LHCN-M2 (cell line): ENCODE data around the gene AARS2. TPM values are rescaled to one million over a fixed set of nuclear protein-coding genes. Genes with fewer than 3 reads are reported as not detected.
A peak's percentile ranks its signal among the peaks of the same experiment; 100 is the strongest.

Experiments used
- DNase-seq: peaks from one replicate; pipeline ENCODE4 v3.0.0-alpha.2; 2012; ENCODE audit warnings: low read depth
- total RNA-seq: library from RNA; depleted of rRNA; stranded (reverse); fragments of >200 nt; gene quantifications from 2 replicates; pipeline ENCODE4 v1.2.3, GENCODE V29; 2014

AARS2 gene
- total RNA-seq, 1 experiment from 2014 or later, result 17.1 TPM

DNA sequence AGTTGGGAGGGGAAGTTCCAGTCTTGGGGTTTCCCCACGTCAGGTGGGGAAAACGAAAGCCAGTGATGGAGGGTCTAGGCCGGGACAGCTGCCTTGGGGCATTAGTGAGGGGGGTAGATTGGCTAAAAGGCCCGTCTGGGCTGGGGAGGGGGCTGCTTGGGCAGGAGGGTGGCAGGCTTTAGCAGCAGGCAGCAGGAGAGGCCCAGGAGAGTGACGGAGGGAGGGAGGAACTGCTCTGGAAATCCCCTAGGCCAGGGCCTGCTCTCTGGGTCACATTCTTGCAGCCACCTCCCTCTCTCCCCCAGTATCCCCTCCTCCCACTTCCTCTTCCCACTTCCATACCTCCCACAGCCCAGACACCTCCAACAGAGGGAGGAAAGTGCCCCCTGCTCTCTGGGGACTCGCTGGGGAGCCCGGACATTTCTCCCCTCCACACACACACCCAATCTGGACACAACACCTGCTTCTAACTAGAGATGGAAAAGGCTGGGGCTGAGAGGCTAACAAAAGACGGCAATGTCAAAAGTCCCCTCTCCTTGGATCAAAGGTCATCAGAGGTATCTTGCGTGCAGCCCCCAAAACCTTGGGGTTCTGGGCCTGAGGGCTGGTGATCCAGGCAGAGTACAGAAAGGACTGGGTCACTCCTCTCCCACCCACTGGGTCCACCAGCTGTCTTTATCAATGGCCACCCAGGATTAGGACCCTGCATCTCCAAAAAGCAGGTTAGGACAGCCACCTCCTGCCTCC lies 49.6 kb downstream of the AARS2 start:
- DNase-seq, result no peak

DNA sequence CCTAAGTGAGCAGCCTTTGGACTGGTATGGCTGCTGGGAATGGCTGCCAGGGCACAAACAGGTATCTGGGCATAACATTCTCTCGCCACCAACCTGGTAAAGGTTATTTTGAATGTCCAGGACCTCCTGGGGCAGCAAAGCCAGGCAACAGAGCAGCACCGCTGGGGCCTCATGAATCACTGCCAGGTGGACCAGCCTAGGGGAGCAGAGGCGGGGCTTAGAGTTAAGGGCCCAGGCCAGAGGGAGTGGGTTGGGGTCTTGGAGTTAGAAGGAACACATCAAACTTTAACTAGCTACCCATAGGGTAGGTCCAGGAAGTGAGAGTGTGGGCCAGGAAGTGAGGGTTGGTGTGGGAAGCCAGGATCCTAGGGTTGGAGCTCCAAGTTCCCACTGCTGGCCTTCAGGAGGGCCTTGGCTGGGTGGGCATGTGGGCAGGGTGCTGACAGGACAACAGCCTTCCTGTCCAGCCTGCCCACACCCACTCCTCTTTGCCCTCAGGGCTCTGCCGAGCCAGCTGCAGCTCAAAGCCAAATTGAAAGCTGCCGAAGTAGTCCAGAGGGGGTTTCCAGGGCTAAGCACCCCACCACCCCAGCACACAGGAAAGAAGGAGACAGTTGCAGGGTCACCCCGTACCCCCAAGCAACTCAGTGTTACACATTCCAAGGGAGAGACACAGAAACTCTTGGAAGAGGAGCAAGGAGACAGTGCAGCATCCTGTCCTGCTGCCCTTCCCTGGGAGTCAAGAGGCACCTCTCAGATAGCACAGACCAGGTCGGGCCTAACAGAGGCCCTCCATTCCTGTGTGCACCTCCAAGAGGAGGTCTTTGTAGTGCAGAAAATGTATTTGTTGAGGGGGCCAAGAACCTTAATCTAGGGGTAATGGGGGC lies 50.4 kb downstream of the AARS2 start:
- DNase-seq, result no peak

DNA sequence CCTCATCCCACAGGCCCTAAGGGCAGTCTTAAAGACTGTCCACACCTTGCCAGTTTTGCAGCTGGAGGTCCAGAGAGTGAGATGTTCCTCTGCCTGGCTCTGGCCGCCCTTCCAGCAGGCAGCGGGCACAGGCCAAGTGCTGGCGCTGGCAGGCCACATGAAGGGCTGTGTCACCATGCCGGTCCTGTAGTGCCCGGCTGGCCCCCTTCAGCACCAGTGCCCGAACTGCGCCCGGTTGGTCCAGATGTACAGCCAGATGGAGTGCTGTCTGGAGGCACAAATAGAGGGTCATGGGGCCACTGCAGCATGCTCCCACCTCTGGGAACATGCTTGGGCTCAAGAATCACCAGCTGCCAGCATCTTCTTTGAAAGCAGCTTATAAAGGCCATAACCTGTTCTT lies 51.6 kb downstream of the AARS2 start:
- no peak for DNase-seq

DNA sequence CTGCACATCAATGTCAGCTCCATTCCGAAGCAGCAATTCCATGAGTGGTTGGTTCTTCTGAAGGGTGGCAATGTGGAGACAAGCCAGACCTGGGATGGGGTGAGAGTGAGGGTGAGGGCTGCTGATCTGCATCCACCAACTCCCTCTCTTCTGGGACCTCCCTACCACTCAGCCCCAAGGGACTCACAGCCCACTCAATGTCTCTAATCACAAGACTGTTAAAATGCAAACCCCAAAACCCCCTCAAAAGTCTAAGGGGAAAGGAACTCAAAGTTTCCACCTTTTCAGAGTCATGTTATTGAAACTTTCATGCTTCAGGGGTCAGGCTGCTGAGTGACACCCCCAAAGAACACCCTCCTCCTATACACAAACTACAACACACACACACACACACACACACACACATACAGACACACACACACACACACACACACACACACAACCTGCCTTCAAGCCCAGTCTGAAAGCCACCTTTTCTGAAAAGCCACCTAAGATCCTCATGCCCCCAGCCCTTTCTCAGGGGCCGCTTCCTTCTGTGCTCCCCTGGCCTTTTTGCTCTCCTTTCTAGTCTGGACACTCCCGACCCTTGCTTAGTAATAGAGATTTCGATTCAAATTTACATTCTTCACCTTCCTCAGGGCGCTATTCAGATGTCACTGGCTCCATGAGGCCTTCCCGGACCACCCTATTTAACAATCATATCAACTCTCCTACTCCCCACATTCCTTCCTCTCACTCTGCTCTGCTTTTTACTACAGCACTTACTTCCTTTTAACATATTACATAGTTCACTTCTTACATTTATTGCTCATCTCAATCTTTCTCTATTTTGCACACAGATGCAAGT lies 52.5 kb downstream of the AARS2 start:
- DNase-seq, result no peak

DNA sequence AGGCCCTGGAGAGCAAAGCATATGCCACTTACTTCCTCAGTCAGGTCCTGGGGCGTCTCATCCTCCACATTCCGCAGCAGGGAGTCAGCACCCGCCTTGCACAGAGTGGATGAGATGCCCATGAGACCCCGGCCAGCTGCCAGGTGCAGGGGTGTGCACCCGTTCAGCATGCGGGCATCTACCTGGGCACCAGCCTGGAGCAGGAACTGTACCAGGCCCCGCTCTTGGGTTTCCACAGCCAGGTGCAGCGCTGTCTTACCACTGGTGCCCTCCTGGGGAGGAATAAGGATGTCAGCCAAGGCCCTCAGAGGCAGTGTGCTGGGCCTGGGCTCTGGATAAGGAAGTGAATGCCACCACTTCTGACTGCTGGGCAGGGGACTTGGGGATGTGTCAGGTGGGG lies 53.1 kb downstream of the AARS2 start:
- no peak for DNase-seq

DNA sequence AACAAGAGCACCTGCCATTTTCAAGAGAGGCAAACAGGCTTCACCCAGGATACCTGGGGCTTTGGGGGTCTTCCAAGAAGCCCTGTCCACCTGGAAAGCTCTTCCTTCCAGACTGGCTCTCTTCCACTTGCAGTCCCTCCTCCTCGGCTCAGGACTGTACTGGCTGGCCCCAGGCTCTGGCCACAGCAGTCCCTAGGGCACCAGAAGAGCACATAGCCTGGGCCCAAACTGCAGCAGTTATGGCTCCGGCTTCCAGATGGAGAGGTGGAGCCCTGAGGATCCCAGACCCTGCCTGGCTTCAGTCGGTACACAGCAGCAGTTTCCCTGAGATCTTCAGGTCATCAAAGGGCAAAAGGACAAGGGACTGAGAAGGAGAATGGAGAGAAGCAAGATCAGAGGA lies 54.2 kb downstream of the AARS2 start:
- no peak for DNase-seq

DNA sequence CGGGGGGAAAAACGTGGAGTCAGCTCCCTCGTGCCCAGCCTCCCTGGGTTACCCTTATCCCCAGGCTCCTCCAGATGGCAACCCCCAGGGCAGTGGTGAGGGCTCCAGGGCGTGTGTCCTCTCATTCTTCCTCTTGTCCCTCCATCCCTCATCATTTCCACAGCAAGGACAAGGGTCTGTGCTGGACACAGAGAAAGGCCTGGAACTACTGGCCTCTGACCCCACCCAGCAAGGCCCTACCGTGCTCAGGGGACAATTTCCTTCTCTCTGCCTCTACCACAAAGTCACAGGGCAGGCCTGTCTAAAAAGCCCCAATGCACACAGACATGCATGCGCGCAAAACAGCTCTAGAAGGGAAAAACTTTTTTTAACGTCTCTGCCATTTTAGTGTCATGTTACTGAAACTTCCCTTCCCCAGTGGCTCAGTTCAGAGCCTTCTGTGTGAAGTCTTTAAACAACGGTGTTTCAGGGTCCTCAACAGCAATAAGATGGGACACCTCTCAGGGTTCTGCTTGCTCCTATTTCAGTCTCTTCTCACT lies 54.8 kb downstream of the AARS2 start:
- DNase-seq, result no peak

DNA sequence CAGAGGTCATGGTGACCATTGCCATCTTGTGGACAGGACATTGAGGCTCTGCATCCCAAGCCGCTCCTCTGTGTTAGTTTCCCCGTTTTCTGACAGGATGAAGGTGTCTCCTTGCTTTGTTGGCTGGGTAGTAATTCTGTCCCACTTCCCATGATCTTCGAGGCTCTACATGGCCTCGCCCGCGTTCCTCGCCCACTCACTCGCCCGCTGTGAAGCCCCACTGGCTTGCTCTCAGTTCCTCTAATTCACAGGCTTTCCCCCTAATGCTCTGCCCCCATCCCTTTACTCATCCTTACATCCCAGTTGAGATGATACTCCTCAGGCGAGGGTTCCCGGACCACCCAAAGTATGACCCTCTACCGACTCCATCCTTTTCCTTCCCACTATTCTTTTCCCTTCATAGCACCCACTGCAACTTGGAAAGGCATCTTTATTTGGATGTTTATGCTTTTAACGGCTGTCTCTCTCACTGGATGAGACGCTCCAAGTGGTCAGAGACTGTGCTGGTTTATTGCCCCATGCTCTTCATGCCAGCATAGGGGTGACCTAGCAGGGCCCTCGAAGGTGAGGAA lies 55.3 kb downstream of the AARS2 start:
- DNase-seq, result no peak

DNA sequence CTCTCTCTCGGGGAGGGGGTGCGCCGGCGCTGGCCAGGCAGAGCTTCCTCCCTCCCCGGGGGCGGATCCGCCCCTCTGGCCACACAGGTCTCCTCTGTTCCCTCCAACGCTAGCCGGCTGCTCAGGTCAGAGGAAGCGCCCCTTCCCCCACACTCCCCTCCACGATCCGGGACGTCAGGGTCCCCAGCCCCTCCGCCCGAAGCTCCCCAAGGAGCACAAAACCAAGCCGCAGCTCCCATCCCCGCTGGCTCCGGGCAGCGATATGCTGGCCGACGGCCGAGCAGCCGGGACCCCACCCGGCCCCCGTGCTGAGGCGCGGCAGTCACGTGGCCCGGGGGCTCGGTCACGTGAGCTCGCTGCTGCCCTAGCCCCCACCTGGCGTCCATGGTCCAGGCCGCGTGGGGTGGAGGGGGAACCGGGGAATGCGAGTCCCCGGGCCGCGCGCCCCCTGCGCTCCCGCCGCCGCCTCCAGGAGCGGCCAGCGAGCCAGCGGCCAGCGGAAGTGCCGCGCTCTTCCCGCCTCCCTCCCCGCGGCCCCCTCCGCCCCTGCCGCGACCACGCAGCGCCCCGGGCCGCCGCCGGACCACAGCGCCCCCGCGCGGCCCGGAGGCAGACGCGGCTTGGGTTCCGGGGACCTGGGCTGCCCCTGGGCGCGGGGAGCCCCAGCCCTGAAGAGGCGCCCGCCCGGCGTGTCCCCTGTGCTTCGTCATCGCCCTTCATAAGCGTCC lies 56.0 kb downstream of the AARS2 start, which contains the start of gene SLC35B2:
Gene SLC35B2, minus strand, starts transcription at position 504 of the 728 bp plus-strand sequence. Its CDS starts 118 bp downstream, at position 386.
- DNase-seq, result peak; percentile 64

DNA sequence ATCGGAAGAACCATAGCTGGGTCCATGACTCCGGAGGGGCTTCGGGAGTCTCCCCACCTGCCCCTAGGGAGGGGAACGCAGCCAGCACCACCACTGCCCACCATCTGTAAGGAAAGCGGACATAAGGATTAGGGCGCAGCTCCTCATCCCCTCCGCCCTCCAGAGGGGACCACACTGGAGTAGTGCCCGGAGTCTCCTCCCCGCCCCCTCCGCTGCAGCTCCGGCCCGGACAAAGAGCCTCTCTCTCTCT lies 56.4 kb downstream of the AARS2 start:
- no peak for DNase-seq

DNA sequence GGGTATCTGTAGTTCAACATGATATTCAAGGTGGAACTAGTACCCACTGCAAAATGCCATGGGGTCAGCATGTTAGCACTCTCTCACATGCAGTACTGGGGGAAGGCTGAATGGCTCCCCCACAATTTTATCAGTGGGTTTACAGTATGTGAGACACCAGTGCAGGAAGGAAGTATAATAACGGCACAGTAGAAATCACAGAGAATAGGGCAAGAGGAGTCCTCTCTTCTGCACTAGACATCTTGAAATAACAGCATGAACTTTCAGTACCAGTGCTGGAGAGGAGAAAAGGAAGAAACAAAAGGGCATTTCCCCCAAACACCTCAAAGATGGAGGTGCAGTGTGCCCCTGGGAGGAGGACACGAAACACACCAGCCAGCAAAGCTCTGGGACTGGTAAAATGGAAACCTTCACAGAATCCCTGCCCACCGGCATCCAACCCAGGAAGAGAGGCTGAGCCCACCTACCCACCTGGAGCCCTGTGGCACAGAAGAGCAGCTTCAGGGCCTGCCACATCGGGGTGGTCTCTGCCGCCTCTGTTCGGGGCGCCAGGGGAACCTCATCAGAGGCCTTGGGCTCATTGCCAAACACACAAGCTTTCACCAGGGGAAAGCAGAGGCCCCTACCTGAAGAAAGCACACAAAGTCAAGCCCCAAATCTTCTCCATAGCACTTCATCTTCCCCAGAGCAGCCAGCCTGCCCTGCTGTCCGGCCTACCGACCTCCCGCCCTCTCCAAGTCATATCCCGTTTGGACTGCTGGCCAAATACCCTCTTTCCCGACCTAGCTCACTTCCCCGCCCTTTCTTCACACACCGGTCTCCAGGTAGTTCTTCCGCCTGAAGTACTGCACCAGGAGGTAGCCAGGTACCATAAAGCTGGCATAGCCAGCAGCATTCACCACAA lies 57.0 kb downstream of the AARS2 start:
- no peak for DNase-seq

DNA sequence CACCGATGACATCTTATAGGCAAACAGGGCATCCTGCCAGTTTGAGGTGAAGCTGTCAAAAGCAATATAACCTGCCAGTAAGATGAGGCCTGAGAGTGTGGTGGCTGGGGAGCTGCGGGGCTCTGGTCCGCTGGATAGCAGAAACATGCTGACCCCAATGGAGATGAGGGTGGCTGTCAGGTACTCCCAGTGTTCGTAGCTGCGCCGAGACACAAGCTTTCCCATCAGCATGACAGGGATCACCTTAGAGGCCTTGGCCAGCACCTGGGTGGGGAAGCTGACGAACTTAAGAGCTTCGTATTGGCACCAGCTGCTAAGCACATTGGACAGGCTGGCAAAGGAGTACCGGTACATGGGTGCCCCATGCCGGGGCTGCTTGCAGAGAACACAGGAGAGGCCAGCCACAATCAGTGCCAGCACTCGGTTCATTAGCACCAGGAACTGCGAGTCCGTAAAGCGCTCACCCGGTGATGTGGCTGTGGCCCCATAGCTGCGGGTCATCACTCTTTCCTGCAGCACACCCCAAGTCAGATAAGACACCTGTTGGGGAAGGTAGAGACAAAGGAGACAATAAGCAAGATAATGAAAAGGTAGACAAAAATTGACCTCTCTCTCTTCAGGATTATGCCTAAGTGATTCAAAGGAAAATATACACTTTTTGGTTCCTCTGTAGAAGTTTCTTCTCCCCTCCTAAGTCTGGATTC lies 57.9 kb downstream of the AARS2 start:
- no peak for DNase-seq

DNA sequence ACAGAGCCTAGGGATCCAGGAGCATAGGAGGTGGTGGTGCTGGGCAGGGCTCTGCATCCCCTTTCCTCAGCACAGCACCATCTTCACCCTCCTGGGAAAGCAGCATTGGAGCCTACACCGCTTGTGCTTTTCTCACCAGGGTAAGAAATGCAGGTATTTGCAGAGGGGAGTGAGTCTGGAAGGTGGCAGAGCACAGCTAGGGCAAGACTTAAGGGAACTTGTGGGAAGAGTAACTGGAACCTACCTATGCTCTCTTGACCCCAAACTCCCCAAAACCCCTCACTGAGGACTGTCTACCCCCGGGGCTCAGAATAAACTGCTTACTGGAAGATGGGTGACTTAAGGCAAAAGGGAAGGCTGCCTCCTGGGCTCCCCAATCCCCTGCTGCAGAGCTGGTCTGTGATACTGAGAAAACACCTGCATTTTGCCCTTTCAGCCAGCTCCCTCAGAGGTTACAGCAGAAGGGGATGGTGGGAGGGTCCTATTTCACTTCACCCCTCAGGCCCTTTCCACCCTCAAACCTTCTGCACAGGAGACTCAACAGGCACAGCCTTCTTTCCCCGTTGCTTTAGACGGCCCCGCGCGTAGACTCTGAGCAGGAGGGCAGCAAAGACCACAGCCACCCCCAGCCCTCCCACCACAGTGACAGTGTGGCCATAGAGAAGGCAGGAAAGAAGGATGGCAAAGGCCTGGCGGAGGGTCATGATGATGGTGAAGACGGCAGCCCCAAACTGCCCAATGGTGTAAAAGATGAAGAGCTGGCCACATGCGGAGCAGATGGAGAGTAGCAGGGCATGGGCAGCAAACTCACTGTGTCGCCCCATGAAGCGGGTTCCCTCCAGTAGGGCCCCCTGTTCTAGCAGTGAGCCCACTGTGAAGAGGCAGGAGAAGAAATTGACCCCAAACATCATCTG lies 58.7 kb downstream of the AARS2 start:
- DNase-seq, result no peak

DNA sequence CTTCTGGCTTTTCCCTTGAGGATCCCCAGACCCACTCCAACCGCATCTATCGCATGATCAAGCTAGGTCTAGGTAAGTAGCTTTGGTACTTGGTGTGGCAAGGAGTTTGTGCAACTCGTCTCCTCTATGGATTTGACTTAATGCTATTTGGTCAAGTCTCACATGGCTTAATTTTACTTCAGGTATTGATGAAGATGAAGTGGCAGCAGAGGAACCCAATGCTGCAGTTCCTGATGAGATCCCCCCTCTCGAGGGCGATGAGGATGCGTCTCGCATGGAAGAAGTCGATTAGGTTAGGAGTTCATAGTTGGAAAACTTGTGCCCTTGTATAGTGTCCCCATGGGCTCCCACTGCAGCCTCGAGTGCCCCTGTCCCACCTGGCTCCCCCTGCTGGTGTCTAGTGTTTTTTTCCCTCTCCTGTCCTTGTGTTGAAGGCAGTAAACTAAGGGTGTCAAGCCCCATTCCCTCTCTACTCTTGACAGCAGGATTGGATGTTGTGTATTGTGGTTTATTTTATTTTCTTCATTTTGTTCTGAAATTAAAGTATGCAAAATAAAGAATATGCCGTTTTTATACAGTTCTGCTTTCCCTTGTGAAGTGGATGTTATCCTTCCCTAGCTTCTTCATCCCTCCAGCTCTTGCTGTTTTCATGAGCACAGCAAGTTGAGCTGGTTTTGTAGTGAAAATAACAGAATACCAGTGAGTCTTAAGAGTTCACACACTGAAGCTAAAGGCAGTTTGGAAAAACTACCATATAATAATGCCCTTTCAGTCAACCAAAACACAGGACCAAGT lies 59.6 kb downstream of the AARS2 start:
- peak; percentile 46 for DNase-seq

DNA sequence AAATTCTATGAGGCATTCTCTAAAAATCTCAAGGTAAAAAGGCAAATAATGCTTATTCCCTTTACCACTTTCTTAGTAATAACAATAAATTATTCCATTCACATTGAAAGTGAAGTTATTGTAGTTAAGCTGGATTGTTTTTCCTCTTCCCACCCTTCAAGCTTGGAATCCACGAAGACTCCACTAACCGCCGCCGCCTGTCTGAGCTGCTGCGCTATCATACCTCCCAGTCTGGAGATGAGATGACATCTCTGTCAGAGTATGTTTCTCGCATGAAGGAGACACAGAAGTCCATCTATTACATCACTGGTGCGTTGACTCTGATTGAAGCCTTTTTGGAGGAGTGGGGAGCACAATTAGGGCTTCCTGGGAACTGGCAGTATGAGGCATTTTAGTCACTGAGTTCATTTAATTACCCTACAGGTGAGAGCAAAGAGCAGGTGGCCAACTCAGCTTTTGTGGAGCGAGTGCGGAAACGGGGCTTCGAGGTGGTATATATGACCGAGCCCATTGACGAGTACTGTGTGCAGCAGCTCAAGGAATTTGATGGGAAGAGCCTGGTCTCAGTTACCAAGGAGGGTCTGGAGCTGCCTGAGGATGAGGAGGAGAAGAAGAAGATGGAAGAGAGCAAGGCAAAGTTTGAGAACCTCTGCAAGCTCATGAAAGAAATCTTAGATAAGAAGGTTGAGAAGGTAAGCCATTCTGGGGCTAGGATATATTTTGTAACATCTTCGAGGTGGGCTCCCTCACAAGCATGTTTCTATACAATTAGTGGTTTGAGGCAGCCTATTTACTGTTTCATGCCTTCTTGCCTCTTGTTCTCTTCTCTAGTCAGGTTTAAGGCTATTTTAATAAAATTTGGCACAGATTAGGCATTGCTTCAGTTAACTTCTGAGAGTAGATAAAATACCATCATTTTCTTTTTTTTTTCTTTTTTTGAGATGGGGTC lies 61.3 kb downstream of the AARS2 start:
- DNase-seq, result no peak

DNA sequence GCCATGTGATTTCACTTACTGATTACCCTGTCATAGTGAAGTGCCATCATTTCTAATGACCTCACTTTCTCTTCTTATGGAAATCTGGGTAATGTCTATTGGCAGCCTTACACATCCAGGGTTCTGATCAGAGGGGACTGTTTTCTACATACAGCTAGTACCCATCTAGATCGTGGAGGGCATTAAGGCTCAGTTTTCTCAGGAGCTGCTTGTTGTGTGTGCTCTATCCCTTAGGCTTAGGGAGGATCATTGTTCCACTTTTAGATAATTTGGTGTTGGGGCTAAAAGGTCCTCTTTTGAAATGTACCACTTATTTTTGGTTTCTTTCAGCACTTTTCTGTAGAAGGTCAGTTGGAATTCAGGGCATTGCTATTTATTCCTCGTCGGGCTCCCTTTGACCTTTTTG lies 62.4 kb downstream of the AARS2 start:
- DNase-seq, result no peak
